SK-MEL-5 (cell line): ENCODE results near the gene SNCB. TPM values are rescaled to one million over a fixed set of nuclear protein-coding genes. Genes with fewer than 3 reads are reported as not detected.
A peak's percentile ranks its signal among the peaks of the same experiment; 100 is the strongest.
"Not testable (repeated sequence)": the region's sequence is repeated elsewhere in the genome, so short reads cannot be mapped to it uniquely, and the experiment has no call there.

ENCODE experiments used
- DNase-seq: peaks from one replicate; pipeline ENCODE4 v3.0.0-alpha.2; 2016; ENCODE audit warnings: low read depth, low spot score
- in situ Hi-C: cut with HindIII; loops from 2 replicates; pipeline ENCODE4 v1.10.0; 2016; ENCODE audit warnings: low sequenced_read_pairs, high pct_unique_total_duplicates, low pct_unique_long_range_greater_than_20kb
- total RNA-seq: library from RNA; depleted of rRNA; stranded (reverse); fragments of >200 nt; shearing (Covaris generic); gene quantifications from 2 replicates; pipeline ENCODE4 v1.2.3, GENCODE V29; 2014

The SNCB gene
- total RNA-seq, 1 experiment from 2014 or later = 0.26 TPM

DNA sequence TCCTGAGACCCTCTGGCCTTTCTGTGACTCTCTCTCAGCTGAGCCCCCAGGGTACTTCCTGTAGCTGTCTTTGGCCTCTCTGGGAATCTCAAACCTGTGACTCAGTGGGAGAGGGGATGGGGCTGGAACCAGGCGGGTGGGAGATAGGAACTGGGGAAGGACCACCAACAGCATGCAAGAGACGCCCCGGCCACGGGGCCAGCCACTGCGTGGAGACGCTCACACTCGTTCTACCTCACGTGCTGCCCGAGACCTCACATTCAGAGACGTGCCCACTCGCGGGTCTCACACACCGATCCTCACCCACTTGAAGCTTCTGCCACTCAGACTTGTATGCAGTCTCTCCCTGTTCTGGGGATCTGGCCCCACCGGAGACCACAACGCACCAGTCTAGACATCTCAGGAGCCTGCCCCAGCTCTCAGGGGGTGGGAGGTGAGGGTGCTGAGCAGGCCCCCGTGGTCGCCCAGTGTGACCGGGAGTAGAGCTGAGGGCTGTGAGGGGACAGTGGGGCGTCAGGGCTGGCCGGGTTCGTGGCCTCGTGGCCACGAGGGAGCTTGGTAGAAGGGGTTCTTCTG, 34.2 kb downstream of the SNCB start:
- in situ Hi-C loops = no loop called here
- no peak for DNase-seq

DNA sequence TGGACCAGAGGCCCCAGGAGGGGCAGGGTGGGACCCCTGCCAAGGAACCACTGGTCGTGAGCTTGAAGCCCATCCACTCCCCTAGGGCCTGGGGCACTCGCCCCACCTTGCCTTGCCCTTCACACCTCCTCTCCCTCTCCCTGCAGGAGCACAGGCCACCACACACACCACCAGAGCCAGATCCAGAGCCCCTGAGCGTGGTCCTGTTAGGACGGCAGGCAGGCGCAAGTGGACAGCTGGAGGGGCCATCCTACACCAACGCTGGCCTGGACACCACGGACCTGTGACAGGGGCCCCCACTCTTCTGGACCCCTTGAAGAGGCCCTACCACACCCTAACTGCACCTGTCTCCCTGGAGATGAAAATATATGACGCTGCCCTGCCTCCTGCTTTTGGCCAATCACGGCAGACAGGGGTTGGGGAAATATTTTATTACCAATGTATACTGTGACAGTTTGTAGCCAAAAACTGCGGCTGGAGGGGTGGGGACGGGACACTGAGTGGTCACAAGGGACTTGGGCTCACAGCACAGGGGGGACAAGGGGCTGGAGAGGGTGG, 34.9 kb downstream of the SNCB start:
- DNase-seq = no peak
- in situ Hi-C loops = no loop called here

DNA sequence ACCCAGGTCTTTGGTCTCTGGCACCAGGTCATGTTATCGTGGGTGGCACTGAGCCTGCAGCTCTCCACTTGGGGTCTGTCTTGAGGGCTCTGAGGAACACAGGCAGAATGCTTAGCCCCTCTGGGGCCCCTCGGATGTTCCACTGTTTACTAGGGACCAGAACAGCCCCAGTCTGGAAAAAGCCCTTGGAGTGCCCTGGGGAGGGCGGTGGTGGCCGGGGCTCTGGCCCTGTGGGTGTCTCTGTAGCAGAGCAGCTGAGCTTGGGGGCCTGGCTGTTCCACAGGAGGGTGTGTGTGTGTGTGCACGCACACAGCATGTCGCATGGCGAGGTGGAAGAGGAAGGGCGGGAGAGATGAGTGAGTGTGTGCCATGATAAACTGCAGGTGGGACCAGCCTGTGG, 35.8 kb downstream of the SNCB start:
- in situ Hi-C loops = no loop called here
- DNase-seq = no peak

DNA sequence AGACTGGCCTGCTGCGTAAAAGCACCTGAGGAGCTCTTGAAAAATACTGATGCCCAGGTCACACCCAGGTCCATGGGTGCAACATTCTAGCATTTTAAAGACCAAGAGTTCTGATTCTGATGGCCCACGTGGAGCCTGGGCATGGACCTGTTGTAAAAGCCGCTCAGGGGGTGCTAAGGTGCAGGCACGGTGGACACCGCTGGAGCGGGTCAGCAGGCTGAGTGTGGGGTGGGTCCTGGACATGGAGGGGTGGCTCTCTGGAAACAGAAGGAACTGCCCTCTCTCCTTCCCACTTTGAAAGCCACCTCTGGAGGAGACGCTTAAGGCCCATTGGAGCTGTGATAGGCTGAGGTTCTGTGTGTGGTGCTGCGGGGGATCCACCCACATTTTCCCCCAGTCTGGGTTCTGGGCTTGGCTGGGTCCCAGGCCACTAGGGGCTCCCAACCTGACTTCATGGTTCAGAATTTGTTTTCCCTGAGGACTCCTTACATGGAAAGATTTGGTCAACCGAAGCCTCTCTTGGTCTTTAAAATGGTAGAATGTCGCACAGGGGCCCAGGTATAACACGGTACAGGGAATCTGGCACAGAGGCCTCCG, 37.0 kb downstream of the SNCB start:
- in situ Hi-C loops = no loop called here
- no peak for DNase-seq

DNA sequence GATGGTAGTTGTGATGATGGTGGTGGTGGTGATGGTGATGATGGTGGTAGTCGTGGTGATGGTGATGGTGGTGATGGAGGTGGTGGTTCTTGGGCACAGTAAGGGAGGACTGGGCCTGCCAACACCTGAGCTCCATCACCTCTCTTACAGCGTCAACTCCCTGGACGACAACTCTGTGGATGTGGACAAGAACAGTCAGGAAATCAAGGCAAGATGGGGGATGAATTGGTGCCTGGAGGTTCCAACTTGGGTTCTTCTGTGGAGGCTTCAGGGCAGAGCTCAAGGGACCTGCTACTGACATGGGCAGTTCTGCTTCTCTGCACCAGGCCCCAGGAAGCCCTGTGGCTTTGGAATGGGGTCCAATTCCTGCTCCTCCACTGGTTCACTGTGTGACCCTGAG, 37.8 kb downstream of the SNCB start:
- in situ Hi-C loops = no loop called here
- DNase-seq = no peak

DNA sequence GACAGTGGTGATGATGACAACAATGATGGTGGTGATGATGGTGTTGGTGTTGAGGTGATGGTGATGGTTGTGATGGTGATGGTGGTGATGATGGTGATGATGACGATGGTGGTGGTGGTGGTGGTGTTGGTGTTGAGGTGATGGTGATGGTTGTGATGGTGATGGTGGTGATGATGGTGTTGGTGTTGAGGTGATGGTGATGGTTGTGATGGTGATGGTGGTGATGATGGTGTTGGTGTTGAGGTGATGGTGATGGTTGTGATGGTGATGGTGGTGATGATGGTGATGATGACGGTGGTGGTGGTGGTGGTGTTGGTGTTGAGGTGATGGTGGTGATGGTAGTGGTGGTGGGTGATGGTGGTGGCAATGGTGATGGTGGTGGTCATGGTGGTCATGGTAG, 38.7 kb downstream of the SNCB start:
- DNase-seq, in situ Hi-C loops: not testable (repeated sequence)

DNA sequence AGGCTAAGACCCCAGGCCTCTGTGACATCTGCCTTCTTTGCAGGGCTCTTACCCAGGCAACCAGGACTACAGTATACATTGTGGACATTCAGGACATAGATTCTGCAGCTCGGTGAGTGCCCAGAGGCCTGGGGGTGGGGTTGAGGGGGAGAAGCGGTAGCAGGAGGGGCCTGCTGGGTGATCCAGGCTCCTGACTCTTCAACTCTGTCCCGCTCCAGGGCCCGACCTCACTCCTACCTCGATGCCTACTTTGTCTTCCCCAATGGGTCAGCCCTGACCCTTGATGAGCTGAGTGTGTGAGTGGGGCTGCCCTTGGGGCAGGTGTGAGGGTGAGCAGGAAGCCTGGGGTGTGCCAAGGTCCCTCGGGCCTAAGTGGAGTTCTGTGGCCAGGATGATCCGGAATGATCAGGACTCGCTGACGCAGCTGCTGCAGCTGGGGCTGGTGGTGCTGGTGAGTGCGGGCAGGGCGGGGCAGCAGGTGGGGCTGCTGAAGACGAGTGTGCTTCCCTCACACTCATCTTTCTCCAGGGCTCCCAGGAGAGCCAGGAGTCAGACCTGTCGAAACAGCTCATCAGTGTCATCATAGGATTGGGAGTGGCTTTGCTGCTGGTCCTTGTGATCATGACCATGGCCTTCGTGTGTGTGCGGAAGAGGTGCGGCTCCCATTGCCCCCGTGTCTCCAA, 40.2 kb downstream of the SNCB start:
- DNase-seq = no peak
- in situ Hi-C loops = no loop called here

DNA sequence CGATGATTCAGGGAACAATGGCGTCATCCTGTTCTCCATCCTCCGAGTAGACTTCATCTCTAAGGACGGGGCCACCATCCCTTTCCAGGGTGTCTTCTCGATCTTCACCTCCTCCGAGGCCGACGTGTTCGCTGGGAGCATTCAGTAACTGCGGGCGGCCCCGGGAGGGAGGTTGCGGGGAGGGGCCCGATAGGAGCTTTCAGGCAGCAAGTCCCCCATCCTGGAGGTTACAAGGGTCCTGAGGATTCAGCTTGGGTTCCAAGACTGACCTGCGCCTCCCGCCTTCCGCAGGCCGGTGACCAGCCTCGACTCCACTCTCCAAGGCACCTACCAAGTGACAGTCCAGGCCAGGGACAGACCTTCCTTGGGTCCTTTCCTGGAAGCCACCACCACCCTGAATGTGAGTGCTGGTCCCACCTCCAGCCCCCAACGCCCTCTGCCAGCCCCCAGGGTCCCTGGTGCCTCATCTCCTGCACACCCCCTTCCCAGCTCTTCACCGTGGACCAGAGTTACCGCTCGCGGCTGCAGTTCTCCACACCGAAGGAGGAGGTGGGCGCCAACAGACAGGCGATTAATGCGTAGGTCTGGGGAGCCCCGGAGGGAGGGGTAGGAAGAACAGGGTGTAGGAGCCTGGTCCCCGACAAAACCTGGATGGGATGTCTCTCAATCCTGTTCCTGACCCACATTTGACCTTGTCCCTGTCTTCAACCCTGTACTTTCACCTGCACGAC, 41.1 kb downstream of the SNCB start:
- no peak for DNase-seq
- in situ Hi-C loops = no loop called here

DNA sequence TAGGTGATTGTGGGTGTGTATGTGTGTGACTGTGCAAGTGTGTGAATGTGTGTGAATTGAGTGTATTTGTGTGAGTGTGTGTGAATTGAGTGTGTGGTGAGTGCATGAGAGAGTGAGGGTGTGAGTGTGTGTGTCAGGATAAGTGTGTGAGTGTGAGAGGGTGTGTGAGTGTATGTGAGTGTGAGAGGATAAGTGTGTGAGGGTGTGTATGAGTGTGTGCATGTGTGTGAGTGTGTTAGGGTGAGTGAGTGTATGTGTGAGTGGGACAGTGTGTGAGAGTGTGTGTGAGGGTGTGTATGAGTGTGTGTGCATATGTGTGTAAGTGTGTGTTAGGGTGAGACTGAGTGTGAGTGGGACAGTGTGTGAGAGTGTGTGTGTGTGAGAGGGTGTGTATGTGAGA, 42.0 kb downstream of the SNCB start:
- in situ Hi-C loops = no loop called here

DNA sequence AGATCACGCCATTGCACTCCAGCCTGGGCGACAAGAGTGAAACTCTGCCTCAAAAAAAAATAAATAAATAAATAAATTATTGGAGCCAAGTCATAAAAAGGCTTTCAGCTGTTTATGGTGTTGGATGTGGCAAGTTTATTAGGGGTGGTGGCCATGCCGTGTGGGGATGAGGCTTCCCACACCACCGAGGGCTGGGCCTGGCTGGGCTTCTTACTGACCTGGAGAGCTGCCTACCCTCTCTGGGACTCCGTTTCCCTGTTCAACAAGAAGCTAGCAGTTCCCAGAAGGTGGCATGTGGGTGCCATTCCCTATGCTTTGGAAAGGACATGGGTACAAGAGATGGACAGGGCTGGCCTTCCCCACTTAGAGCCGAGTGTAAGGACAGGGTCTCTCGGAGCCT, 42.9 kb downstream of the SNCB start:
- in situ Hi-C loops = no loop called here
- DNase-seq = no peak

More for the DNA sequence above, 42.0 kb downstream of the SNCB start:
- DNase-seq = no peak

DNA sequence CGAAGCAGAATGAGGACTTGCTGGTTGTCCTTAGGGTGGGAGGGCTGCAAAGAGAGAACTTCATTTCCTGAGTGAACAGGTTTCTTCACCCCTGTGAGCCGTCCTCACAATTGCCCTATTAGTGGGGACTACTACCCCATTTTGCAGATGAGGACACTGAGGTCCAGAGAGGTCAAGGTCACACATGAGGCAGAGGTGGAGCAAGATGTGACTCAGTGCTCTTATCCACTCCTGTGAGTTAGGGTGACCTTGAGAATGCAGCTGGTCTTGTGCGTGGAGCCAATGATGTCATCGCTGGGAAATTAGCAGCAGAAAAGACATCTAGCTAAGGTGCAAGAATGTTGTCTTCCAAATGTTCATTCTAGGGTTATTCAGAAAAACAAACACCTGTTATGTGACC, 47.3 kb downstream of the SNCB start:
- DNase-seq = no peak
- in situ Hi-C loops = no loop called here

DNA sequence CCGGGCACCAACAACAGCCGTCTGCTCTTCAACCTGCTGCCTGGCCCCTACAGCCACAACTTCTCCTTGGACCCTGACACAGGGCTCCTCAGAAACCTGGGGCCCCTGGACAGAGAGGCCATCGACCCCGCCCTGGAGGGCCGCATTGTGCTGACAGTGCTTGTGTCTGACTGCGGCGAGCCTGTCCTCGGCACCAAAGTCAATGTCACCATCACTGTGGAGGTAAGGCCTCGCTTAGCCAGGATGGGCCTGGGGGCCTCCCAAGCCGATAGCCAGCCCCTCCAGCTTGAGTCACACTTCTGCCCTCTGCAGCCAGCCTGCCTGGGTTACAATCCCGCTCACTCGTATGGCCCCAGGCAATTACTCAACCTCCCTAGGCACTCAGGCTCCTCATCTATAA, 49.0 kb downstream of the SNCB start:
- no peak for DNase-seq
- in situ Hi-C loops = no loop called here

DNA sequence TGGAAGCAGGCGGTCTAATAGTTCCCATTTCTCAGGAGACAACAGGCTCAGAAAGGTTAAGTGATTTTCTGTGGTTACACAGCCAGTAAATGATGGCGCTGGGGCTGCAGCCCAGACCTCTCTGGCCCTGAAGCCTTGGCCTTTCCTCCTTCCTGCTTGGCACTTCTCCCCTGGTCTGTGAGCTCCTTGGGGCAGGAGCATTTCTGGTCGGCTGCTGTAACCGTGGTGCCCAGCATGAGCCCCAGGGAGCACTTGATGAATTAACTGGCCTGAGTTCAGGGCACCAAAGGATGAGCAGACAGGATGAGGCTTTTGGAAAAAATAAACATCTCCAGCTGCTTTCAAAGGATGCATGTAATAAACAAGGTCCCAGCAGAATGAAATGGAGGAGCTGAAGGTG, 51.0 kb downstream of the SNCB start:
- DNase-seq = no peak
- in situ Hi-C loops = no loop called here

DNA sequence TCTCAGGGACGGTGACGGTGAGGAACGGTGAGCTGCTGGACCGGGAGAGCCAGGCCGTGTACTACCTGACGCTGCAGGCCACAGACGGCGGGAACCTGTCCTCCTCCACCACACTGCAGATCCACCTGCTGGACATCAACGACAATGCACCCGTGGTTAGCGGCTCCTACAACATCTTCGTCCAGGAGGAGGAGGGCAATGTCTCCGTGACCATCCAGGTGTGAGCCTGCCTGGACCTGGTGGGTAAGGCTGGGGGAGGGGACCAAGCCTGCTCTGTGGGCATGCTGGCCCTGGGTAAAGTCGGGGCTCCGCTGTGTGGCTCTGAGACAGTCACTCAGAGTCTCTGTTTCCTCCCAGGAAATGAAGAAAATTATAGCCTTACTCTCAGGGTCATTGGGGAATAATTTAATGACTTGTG, 51.9 kb downstream of the SNCB start:
- in situ Hi-C loops = no loop called here
- peak; percentile 21 for DNase-seq

DNA sequence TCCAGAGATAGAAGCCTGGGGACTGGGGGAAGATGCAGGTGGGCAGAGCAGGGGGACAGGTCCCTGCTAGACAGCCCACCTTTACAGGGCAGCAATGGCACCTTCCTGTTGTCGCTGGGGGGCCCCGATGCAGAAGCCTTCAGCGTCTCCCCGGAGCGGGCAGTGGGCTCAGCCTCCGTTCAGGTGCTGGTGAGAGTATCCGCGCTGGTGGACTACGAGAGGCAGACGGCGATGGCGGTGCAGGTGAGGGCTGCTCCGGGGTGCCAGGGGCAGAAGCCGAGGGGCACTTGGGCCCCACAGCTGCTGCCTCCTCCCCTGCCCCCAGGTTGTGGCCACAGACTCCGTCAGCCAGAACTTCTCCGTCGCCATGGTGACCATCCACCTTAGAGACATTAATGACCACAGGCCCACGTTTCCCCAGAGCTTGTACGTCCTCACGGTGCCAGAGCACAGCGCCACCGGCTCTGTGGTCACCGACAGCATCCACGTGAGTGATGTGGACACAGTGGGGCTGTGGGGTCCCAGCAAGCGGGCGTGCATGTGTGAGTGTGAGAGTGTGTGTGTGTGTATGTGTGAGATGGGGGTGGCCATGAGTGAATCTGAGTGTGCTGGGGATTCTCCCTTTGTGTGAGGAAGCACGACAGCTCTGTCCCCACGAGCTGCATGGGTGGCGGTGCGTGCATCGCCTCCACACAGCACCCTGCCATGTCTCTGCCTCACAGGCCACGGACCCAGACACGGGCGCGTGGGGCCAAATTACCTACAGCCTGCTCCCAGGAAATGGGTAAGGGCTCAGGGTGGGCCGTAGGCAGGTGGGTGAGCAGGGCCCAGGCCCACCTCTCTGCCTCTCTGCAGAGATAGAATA, 52.8 kb downstream of the SNCB start:
- in situ Hi-C loops = no loop called here
- no peak for DNase-seq

DNA sequence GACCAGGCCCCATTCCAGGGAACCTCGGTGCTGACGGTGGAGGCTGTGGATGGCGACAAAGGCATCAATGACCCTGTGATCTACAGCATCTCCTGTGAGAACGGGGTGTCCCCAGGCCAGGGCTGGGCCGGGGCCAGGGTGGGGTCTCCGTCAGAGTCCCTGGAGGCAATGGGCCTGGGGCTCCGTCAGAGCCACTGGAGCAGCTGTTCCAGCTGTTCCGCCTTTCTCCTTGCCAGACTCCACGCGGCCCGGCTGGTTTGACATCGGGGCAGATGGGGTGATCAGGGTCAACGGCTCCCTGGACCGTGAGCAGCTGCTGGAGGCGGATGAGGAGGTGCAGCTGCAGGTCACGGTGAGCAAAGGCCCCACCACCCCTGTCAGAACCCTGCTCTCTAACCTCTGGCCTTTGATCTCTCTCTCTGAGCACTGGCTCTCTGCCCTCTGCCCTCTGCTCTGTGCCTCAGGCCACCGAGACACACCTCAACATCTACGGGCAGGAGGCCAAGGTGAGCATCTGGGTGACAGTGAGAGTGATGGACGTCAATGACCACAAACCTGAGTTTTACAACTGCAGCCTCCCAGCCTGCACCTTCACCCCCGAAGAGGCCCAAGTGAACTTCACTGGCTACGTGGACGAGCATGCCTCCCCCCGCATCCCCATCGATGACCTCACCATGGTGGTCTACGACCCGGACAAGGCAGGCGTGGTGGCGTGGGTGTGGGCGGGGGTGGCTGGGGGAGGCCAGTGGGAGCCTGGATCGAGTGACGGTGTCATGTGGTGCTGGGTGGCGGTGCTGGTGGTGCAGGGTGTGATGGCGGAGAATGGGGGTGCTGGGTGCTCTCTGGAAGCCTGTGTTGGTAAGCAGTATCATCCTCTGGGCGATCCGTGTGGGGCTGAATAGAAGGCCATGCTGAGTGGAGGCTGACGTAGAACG, 54.6 kb downstream of the SNCB start:
- in situ Hi-C loops = no loop called here
- DNase-seq = no peak

DNA sequence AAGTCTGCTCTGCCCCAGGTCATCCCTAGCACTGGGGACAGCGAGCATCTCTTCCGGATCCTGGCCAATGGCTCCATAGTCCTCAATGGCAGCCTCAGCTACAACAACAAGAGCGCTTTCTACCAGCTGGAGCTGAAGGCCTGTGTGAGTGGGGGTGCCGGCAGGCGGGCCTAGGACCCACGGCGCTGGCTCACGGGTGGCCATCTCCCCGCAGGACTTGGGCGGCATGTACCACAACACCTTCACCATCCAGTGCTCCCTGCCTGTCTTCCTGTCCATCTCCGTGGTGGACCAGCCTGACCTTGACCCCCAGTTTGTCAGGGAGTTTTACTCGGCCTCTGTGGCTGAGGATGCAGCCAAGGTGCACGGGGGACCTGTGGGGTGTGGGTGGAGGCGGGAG, 55.3 kb downstream of the SNCB start:
- no peak for DNase-seq

More for the DNA sequence above, 55.3 kb downstream of the SNCB start:
- in situ Hi-C loops = no loop called here
